Suprapubic skin (tissue), 4 donors: ENCODE measurements around the gene ANGEL1.

Experiments used
- POLR2A ChIP-seq, 2 donors: fragments of 450-650 bp; IDR thresholded peaks; one replicate each; pipeline ENCODE4 v1.6.1; 2017; ENCODE audit warnings: antibody characterized with exemption in 2 of 2, mild to moderate bottlenecking in 2 of 2, moderate library complexity in 2 of 2
- POLR2AphosphoS5 ChIP-seq, 3 donors: sonication (generic); formaldehyde crosslinking; IDR thresholded peaks; one replicate each; pipeline ENCODE4 v1.6.1; 2017; ENCODE audit warnings: antibody characterized with exemption in 3 of 3

- TF ChIP-seq POLR2A (IDR thresholded peaks at IDR 0.05): no peak
- no peak for TF ChIP-seq POLR2AphosphoS5 (IDR thresholded peaks at IDR 0.05)
Observed at GRCh38 chr14:76778546-76779215, 34.0 kb downstream of the ANGEL1 start.
